ENCODE measurements around the gene CSAD. TPM values are rescaled to one million over a fixed set of nuclear protein-coding genes. Genes with fewer than 3 reads are reported as not detected.

Gene CSAD
- total RNA-seq (2022; extraction: Qiagen RNA extraction; ENCODE audit: low read depth), result 4.8 to 7.0 TPM (median 5.0 TPM) in 5 replicates

GRCh38 chr12:53180220-53180930, at the start of gene CSAD, which contains the start of gene ZNF740:
Gene CSAD, minus strand, starts transcription at chr12:53180925. Its CDS starts 7,455 bp downstream, at chr12:53173470.
Gene ZNF740, plus strand, starts transcription at chr12:53180722. Its CDS starts 1,262 bp downstream, at chr12:53181984.

GRCh38 chr12:53207042-53207441, 26.3 kb upstream of the CSAD start, which contains the start of gene ITGB7:
Gene ITGB7, minus strand, starts transcription at chr12:53207251. Its CDS starts 6,808 bp downstream, at chr12:53200443.

Other genes starting within 250 kb of the CSAD start
- 2,085 to 2,459 TPM (median 2,349 TPM) in 5 replicates for gene KRT18, start 231.8 kb downstream of the CSAD start, total RNA-seq (2022; extraction: Qiagen RNA extraction; ENCODE audit: low read depth)
- 258 to 413 TPM (median 299 TPM) in 5 replicates for gene EIF4B, start 174.5 kb downstream of the CSAD start, total RNA-seq (2022; extraction: Qiagen RNA extraction; ENCODE audit: low read depth)
- 9.8 to 16.6 TPM (median 11.8 TPM) in 5 replicates for gene TNS2, start 130.9 kb downstream of the CSAD start, total RNA-seq (2022; extraction: Qiagen RNA extraction; ENCODE audit: low read depth)
- gene SPRYD3, start 101.5 kb downstream of the CSAD start, total RNA-seq (2022; extraction: Qiagen RNA extraction; ENCODE audit: low read depth), result 33.6 to 40.3 TPM (median 36.2 TPM) in 5 replicates
- 169 to 240 TPM (median 226 TPM) in 5 replicates for gene IGFBP6, start 83.3 kb downstream of the CSAD start, total RNA-seq (2022; extraction: Qiagen RNA extraction; ENCODE audit: low read depth)
- gene SOAT2, start 77.4 kb downstream of the CSAD start, total RNA-seq (2022; extraction: Qiagen RNA extraction; ENCODE audit: low read depth), result 0.10 to 0.26 TPM (median 0.19 TPM) in 5 replicates
- 14.5 to 21.4 TPM (median 19.3 TPM) in 5 replicates for gene ZNF740, start 203 bp downstream of the CSAD start, total RNA-seq (2022; extraction: Qiagen RNA extraction; ENCODE audit: low read depth)
- 0.26 to 0.47 TPM (median 0.31 TPM) in 5 replicates for gene ITGB7, start 26.3 kb upstream of the CSAD start, total RNA-seq (2022; extraction: Qiagen RNA extraction; ENCODE audit: low read depth)
- gene RARG, start 51.3 kb upstream of the CSAD start, total RNA-seq (2022; extraction: Qiagen RNA extraction; ENCODE audit: low read depth), result 24.4 to 34.3 TPM (median 29.3 TPM) in 5 replicates
- gene ESPL1, start 87.4 kb upstream of the CSAD start, total RNA-seq (2022; extraction: Qiagen RNA extraction; ENCODE audit: low read depth), result 15.6 to 25.1 TPM (median 20.0 TPM) in 5 replicates
- 495 to 550 TPM (median 496 TPM) in 5 replicates for gene PFDN5, start 114.6 kb upstream of the CSAD start, total RNA-seq (2022; extraction: Qiagen RNA extraction; ENCODE audit: low read depth)
- gene MYG1, start 118.8 kb upstream of the CSAD start, total RNA-seq (2022; extraction: Qiagen RNA extraction; ENCODE audit: low read depth), result 85.4 to 102 TPM (median 93.8 TPM) in 5 replicates
- gene AAAS, start 140.7 kb upstream of the CSAD start, total RNA-seq (2022; extraction: Qiagen RNA extraction; ENCODE audit: low read depth), result 70.5 to 85.4 TPM (median 78.7 TPM) in 5 replicates
- gene SP7, start 155.4 kb upstream of the CSAD start, total RNA-seq (2022; extraction: Qiagen RNA extraction; ENCODE audit: low read depth), result not detected in 5 replicates
- gene SP1, start 199.3 kb upstream of the CSAD start, total RNA-seq (2022; extraction: Qiagen RNA extraction; ENCODE audit: low read depth), result 22.3 to 29.9 TPM (median 28.6 TPM) in 5 replicates
- gene AMHR2, start 242.9 kb upstream of the CSAD start, total RNA-seq (2022; extraction: Qiagen RNA extraction; ENCODE audit: low read depth), result 0.92 to 2.6 TPM (median 1.9 TPM) in 5 replicates